SK-N-SH (cell line): ENCODE results near the gene GRHL3. TPM values are rescaled to one million over a fixed set of nuclear protein-coding genes. Genes with fewer than 3 reads are reported as not detected.

ENCODE experiments used
- CTCF ChIA-PET: fragments of 300-600, 350-600 bp; formaldehyde crosslinking; extraction: SDS; loops from one replicate; lab custom pipeline; 2021; lab: Yijun Ruan, JAX
- POLR2A ChIA-PET: fragments of 350-600 bp; sonication (Branson Sonifier 250); formaldehyde crosslinking; extraction: SDS; loops from one replicate; lab custom pipeline; 2020; ENCODE audit warnings: antibody characterized with exemption, inconsistent platforms; lab: Yijun Ruan, JAX
- DNase-seq: peaks from one replicate; pipeline ENCODE4 v3.0.0; 2012
- H2AFZ ChIP-seq: fragments of 200-600 bp; sonication (generic); 2 replicates; pipeline ENCODE4 v1.8.1; 2016; ENCODE audit warnings: antibody characterized with exemption, mild to moderate bottlenecking, low read depth
- H3F3A ChIP-seq: fragments of 200-600 bp; sonication (generic); replicated peaks from 2 replicates; pipeline ENCODE3; 2016; ENCODE audit warnings: antibody characterized with exemption, mild to moderate bottlenecking; ENCODE audit not compliant: insufficient read depth
- H3K27ac ChIP-seq, 2 experiments: fragments of 200-500 bp in 1 of 2; fragments of 200-600 bp in 1 of 2; sonication (Bioruptor generic) in 1 of 2; sonication (generic), shearing (Covaris generic) in 1 of 2; 2 replicates each; pipeline versions ENCODE4 v1.5.1 to v1.6.1; 2014 to 2016; ENCODE audit warnings: low read depth in 2 of 2, inconsistent platforms in 1 of 2, low read length in 1 of 2, mild to moderate bottlenecking in 1 of 2, mixed read lengths in 1 of 2
- H3K27me3 ChIP-seq: fragments of 200-600 bp; sonication (generic), shearing (Covaris generic); 2 replicates; pipeline ENCODE4 v1.6.1; 2016; ENCODE audit warnings: mixed run types; ENCODE audit not compliant: insufficient read depth
- H3K36me3 ChIP-seq, 2 experiments: fragments of 200-500 bp in 1 of 2; fragments of 200-600 bp in 1 of 2; sonication (Bioruptor generic) in 1 of 2; sonication (generic) in 1 of 2; replicated peaks in 1 of 2; 2 replicates each; pipeline versions ENCODE3 to v1.5.1; 2014 to 2016; ENCODE audit warnings: low read length in 1 of 2, mild to moderate bottlenecking in 1 of 2; ENCODE audit not compliant: insufficient read depth in 2 of 2, control insufficient read depth in 1 of 2
- H3K4me1 ChIP-seq, 2 experiments: fragments of 200-500 bp in 1 of 2; fragments of 200-600 bp in 1 of 2; sonication (Bioruptor generic) in 1 of 2; sonication (generic), shearing (Covaris generic) in 1 of 2; 2 replicates each; pipeline versions ENCODE4 v1.5.1 to v1.6.1; 2014 to 2016; ENCODE audit warnings: low read depth in 1 of 2, low read length in 1 of 2, mixed run types in 1 of 2; ENCODE audit not compliant: insufficient read depth in 2 of 2, control insufficient read depth in 1 of 2
- H3K4me2 ChIP-seq: fragments of 200-600 bp; sonication (generic), shearing (Covaris generic); 2 replicates; pipeline ENCODE4 v1.6.1; 2017; ENCODE audit warnings: mixed run types
- H3K4me3 ChIP-seq, 2 experiments: fragments of 200-500 bp in 1 of 2; fragments of 200-600 bp in 1 of 2; sonication (Bioruptor generic) in 1 of 2; sonication (generic), shearing (Covaris generic) in 1 of 2; 2 replicates each; pipeline versions ENCODE4 v1.5.1 to v1.8.1; 2014 to 2016; ENCODE audit warnings: low read depth in 2 of 2, inconsistent platforms in 1 of 2, low read length in 1 of 2, mild to moderate bottlenecking in 1 of 2, mixed read lengths in 1 of 2, moderate library complexity in 1 of 2
- H3K79me2 ChIP-seq: fragments of 200-600 bp; sonication (generic); 2 replicates; pipeline ENCODE4 v1.8.1; 2017; ENCODE audit warnings: mild to moderate bottlenecking; ENCODE audit not compliant: insufficient read depth
- H3K9ac ChIP-seq: fragments of 200-600 bp; sonication (generic); 2 replicates; pipeline ENCODE4 v1.6.1; 2017; ENCODE audit warnings: mixed run types
- H3K9me2 ChIP-seq: fragments of 200-600 bp; sonication (generic); 2 replicates; pipeline ENCODE4 v1.6.1; 2017; ENCODE audit warnings: mixed run types
- H3K9me3 ChIP-seq: fragments of 200-600 bp; sonication (generic); 2 replicates; pipeline ENCODE4 v1.6.1; 2017; ENCODE audit warnings: mixed run types, mild to moderate bottlenecking, moderate library complexity
- H4K20me1 ChIP-seq: fragments of 200-600 bp; sonication (generic); 2 replicates; pipeline ENCODE4 v1.6.1; 2017; ENCODE audit warnings: mild to moderate bottlenecking, mixed run types; ENCODE audit not compliant: insufficient read depth
- ELF1 ChIP-seq: IDR thresholded peaks from 2 replicates; pipeline ENCODE4 v1.4.0; 2012
- JUND ChIP-seq: IDR thresholded peaks from 2 replicates; pipeline ENCODE4 v1.4.0; 2012
- MEF2A ChIP-seq: IDR thresholded peaks from 2 replicates; pipeline ENCODE4 v1.4.0; 2012; ENCODE audit warnings: low read depth, borderline replicate concordance
- MXI1 ChIP-seq: IDR thresholded peaks from 2 replicates; pipeline ENCODE4 v1.6.1; 2012; ENCODE audit warnings: mild to moderate bottlenecking, low read depth, low read length, improper control_type of control experiment
- RCOR1 ChIP-seq: fragments of 150-350 bp; IDR thresholded peaks from 2 replicates; pipeline ENCODE4 v1.6.1; 2017; ENCODE audit warnings: antibody characterized with exemption, low read length
- SMC3 ChIP-seq: IDR thresholded peaks from 2 replicates; pipeline ENCODE4 v1.6.1; 2012; ENCODE audit warnings: low read depth, low read length, improper control_type of control experiment
- TCF12 ChIP-seq: IDR thresholded peaks from 2 replicates; pipeline ENCODE4 v1.4.0; 2012
- TEAD4 ChIP-seq: IDR thresholded peaks from 2 replicates; pipeline ENCODE4 v1.4.0; 2012; ENCODE audit warnings: mild to moderate bottlenecking, borderline replicate concordance; ENCODE audit not compliant: insufficient read depth
- ZBTB33 ChIP-seq: IDR thresholded peaks from 2 replicates; pipeline ENCODE4 v1.4.0; 2012; ENCODE audit warnings: low read depth, borderline replicate concordance
- WGBS: methylation state at CpG from one replicate; pipeline ENCODE4 v1.1.6; 2017; ENCODE audit warnings: low lambda C conversion rate; 5-methylcytosine and 5-hydroxymethylcytosine counted together
- polyA plus RNA-seq, 3 experiments: library from polyadenylated mRNA; depleted of rRNA; stranded (reverse); fragments of >200 nt; gene quantifications; 2 replicates each; pipeline ENCODE4 v1.2.3, GENCODE V29; 2012
- TF ChIP-seq, protein P1 (sequence below): IDR thresholded peaks from 2 replicates; pipeline ENCODE4 v1.4.0; 2012; ENCODE audit warnings: low read depth, borderline replicate concordance
- TF ChIP-seq, protein P2 (sequence below): fragments of 150-350 bp; IDR thresholded peaks from 2 replicates; pipeline ENCODE4 v1.6.1; 2017; ENCODE audit warnings: antibody characterized with exemption, low read length, low read depth, borderline replicate concordance

The GRHL3 gene
- polyA plus RNA-seq, 1 of the 3 experiments (the other 2 are of a cell fraction): 0.05 TPM

DNA sequence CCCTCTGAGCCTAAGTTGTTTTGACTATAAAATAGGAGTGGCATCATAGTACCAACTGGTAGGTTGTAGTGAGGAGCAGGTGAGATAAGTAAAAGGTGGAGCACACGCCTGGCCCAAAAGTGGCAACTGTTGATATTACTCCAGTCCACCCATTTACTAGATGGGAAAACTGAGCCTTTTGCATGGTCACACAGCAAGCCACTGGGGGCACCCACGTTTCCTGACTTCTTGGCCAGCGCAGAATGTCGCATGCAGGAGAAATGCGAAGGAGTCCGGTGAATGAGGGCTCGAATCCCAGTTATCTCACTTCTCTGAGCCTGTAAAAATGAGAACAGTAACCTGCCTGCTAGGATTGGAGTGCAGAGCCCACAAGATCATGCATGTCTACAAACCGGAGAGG lies 20.8 kb downstream of the GRHL3 start:
- CTCF ChIA-PET: interaction anchor here (1.0 kb wide), 1 partner anchor 141 kb away, joined by 3 read pairs; no protein-coding TSS in a partner anchor
- H3K4me3 ChIP-seq: no peak overlapping the region
- TF ChIP-seq SMC3: no peak
- no peak for TF ChIP-seq ZBTB33
- no peak for TF ChIP-seq TEAD4
- TF ChIP-seq, protein P1, sequence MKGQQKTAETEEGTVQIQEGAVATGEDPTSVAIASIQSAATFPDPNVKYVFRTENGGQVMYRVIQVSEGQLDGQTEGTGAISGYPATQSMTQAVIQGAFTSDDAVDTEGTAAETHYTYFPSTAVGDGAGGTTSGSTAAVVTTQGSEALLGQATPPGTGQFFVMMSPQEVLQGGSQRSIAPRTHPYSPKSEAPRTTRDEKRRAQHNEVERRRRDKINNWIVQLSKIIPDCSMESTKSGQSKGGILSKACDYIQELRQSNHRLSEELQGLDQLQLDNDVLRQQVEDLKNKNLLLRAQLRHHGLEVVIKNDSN: no peak
- TF ChIP-seq, protein P2, sequence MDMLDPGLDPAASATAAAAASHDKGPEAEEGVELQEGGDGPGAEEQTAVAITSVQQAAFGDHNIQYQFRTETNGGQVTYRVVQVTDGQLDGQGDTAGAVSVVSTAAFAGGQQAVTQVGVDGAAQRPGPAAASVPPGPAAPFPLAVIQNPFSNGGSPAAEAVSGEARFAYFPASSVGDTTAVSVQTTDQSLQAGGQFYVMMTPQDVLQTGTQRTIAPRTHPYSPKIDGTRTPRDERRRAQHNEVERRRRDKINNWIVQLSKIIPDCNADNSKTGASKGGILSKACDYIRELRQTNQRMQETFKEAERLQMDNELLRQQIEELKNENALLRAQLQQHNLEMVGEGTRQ: no peak
- TF ChIP-seq, all 33 proteins: peak for 0
- no peaks in the 10 kb centered on the region for H3F3A ChIP-seq
- H3K9me3 ChIP-seq: no peaks in the 10 kb centered on the region
- no peak overlapping the region for H3K4me2 ChIP-seq
- no peak overlapping the region for H3K9ac ChIP-seq
- no peaks in the 10 kb centered on the region for H3K9me2 ChIP-seq
- H3K27me3 ChIP-seq: no peaks in the 10 kb centered on the region
- 75% methylated on average over 8 of the region's 8 CpGs for WGBS
- POLR2A ChIA-PET: no interaction called here
- H3K4me1 ChIP-seq: peaks cover 0 to 9% of the 10 kb centered on the region in 2 experiments; a peak in 1 of 4 replicates
- no peaks in the 10 kb centered on the region for H4K20me1 ChIP-seq
- no peak for DNase-seq
- H2AFZ ChIP-seq: no peak overlapping the region
- no peaks in the 10 kb centered on the region for H3K36me3 ChIP-seq
- no peaks in the 10 kb centered on the region for H3K79me2 ChIP-seq
- no peak overlapping the region for H3K27ac ChIP-seq

- Histone ChIP-seq H3K4me2 (no peak overlapping the region), H3K9me2 (no peaks in the 10 kb centered on the region), H3K4me1 (peaks cover 0 to 7% of the 10 kb centered on the region in 2 experiments; a peak in 1 of 4 replicates), H3K36me3 (no peaks in the 10 kb centered on the region), H3K79me2 (no peaks in the 10 kb centered on the region), H4K20me1 (no peaks in the 10 kb centered on the region), H3K4me3 (no peak overlapping the region), H3K9me3 (no peaks in the 10 kb centered on the region), H3K27me3 (no peaks in the 10 kb centered on the region), H3F3A (no peaks in the 10 kb centered on the region), H3K27ac (no peak overlapping the region), H3K9ac (no peak overlapping the region), H2AFZ (no peak overlapping the region)
- no peak for DNase-seq
- 90% methylated on average over 7 of the region's 8 CpGs for WGBS
- ChIA-PET CTCF (interaction anchor here (0.7 to 2.1 kb wide), 4 partner anchors 19 to 142 kb away, joined by 3 to 13 read pairs (median 3); no protein-coding TSS in a partner anchor), POLR2A (interaction anchor here (0.6 kb wide), 1 partner anchor 13 kb away, joined by 3 read pairs; no protein-coding TSS in a partner anchor)
- no peak for TF ChIP-seq ZBTB33
- TF ChIP-seq JUND: no peak
- TF ChIP-seq RCOR1: no peak
- TF ChIP-seq, protein P1: no peak
- TF ChIP-seq, protein P2: no peak
- TF ChIP-seq ELF1: no peak
- TF ChIP-seq MEF2A: no peak
- no peak for TF ChIP-seq TCF12
- no peak for TF ChIP-seq MXI1
Measured at GRCh38 chr1:24340770-24341169, 21.6 kb downstream of the GRHL3 start.
